GM23338 (cell line): ENCODE data around the gene NEK2. TPM values are rescaled to one million over a fixed set of nuclear protein-coding genes. Genes with fewer than 3 reads are reported as not detected.
"Not testable (repeated sequence)": the region's sequence is repeated elsewhere in the genome, so short reads cannot be mapped to it uniquely, and the experiment has no call there.

Source experiments
- ATAC-seq: fragments of 200-7000 bp; cut with Tn5 transposase; 3 replicates; pipeline ENCODE4 v1.9.1; 2020
- DNase-seq: peaks from one replicate; pipeline ENCODE4 v3.0.0-alpha.2; 2015; ENCODE audit warnings: low spot score
- H2AFZ ChIP-seq: fragments of 200-600 bp; sonication (generic); 2 replicates; pipeline ENCODE4 v1.8.0; 2016; ENCODE audit warnings: antibody characterized with exemption, mild to moderate bottlenecking, moderate library complexity
- H3F3A ChIP-seq: fragments of 200-600 bp; sonication (generic); replicated peaks from 2 replicates; pipeline ENCODE4 v1.8.0; 2017; ENCODE audit warnings: antibody characterized with exemption, mixed run types, low read depth
- H3K27ac ChIP-seq: fragments of 200-600 bp; sonication (generic); 2 replicates; pipeline ENCODE4 v1.6.1; 2016; ENCODE audit warnings: low read depth
- H3K27me3 ChIP-seq: fragments of 200-600 bp; sonication (generic); 2 replicates; pipeline ENCODE4 v1.8.0; 2016; ENCODE audit warnings: mild to moderate bottlenecking, mixed run types, moderate library complexity; ENCODE audit not compliant: insufficient read depth
- H3K36me3 ChIP-seq: fragments of 200-600 bp; sonication (generic); 2 replicates; pipeline ENCODE4 v1.8.0; 2016; ENCODE audit warnings: mild to moderate bottlenecking; ENCODE audit not compliant: insufficient read depth
- H3K4me1 ChIP-seq: fragments of 200-600 bp; sonication (generic); 2 replicates; pipeline ENCODE4 v1.8.0; 2016; ENCODE audit warnings: mild to moderate bottlenecking, moderate library complexity; ENCODE audit not compliant: insufficient read depth
- H3K4me2 ChIP-seq: fragments of 200-600 bp; sonication (generic); 2 replicates; pipeline ENCODE4 v1.7.1; 2017; ENCODE audit warnings: mixed run types
- H3K4me3 ChIP-seq: fragments of 200-600 bp; sonication (generic); 2 replicates; pipeline ENCODE4 v1.6.1; 2016; ENCODE audit warnings: mixed run types
- H3K79me2 ChIP-seq: fragments of 200-600 bp; sonication (generic); replicated peaks from 2 replicates; pipeline ENCODE4 v1.8.0; 2017; ENCODE audit warnings: mild to moderate bottlenecking; ENCODE audit not compliant: insufficient read depth
- H3K9me2 ChIP-seq: fragments of 200-600 bp; sonication (generic); 2 replicates; pipeline ENCODE4 v1.8.0; 2017; ENCODE audit not compliant: insufficient read depth
- H4K20me1 ChIP-seq: fragments of 200-600 bp; sonication (generic); replicated peaks from 2 replicates; pipeline ENCODE4 v1.8.0; 2017; ENCODE audit warnings: mild to moderate bottlenecking; ENCODE audit not compliant: insufficient read depth
- H3K27ac Mint-ChIP-seq: 2 replicates; pipeline ENCODE4 v1.8.0; 2020; ENCODE audit warnings: inconsistent platforms, mild to moderate bottlenecking, moderate library complexity, mixed read lengths
- H3K27me3 Mint-ChIP-seq: 3 replicates; pipeline ENCODE4 v1.8.0; 2022; ENCODE audit warnings: low read depth, mild to moderate bottlenecking, moderate library complexity, mixed read lengths, inconsistent platforms; ENCODE audit not compliant: insufficient read depth, poor library complexity
- H3K36me3 Mint-ChIP-seq: 3 replicates; pipeline ENCODE4 v1.8.0; 2021; ENCODE audit warnings: low read depth, mild to moderate bottlenecking, inconsistent platforms, moderate library complexity, mixed read lengths
- H3K4me1 Mint-ChIP-seq: 3 replicates; pipeline ENCODE4 v1.8.0; 2020; ENCODE audit warnings: mild to moderate bottlenecking, inconsistent platforms, mixed read lengths
- H3K4me3 Mint-ChIP-seq: 3 replicates; pipeline ENCODE4 v1.8.0; 2021; ENCODE audit warnings: moderate library complexity, mild to moderate bottlenecking, inconsistent platforms, mixed read lengths
- H3K9me3 Mint-ChIP-seq: 3 replicates; pipeline ENCODE4 v1.8.0; 2020; ENCODE audit warnings: moderate library complexity, mild to moderate bottlenecking, inconsistent platforms, mixed read lengths
- CREB1 ChIP-seq: fragments of 250-450 bp; sonication (Bioruptor Pico); IDR thresholded peaks from 2 replicates; pipeline ENCODE4 v1.5.0; 2020; ENCODE audit warnings: low read depth, mild to moderate bottlenecking, moderate library complexity
- JUNB ChIP-seq: IDR thresholded peaks from one replicate; pipeline ENCODE4 v1.6.1; 2016; ENCODE audit warnings: antibody characterized with exemption; ENCODE audit not compliant: unreplicated experiment
- ZNF114 ChIP-seq: fragments of 250-450 bp; sonication (Bioruptor Pico); IDR thresholded peaks from 2 replicates; pipeline ENCODE4 v1.5.0; 2020; ENCODE audit warnings: mild to moderate bottlenecking, moderate library complexity
- ZNF331 ChIP-seq: fragments of 250-450 bp; sonication (Bioruptor Pico); IDR thresholded peaks from 2 replicates; pipeline ENCODE4 v1.5.0; 2020; ENCODE audit warnings: low read depth, mild to moderate bottlenecking, moderate library complexity
- polyA plus RNA-seq: library from polyadenylated mRNA; unstranded; fragments of >200 nt; fragmentation: Nextera tagmentation; extraction: Ambion mirVana; gene quantifications from 2 replicates; pipeline ENCODE4 v1.2.1, GENCODE V29; 2016
- total RNA-seq: library from RNA; depleted of rRNA; stranded (reverse); fragments of >200 nt; shearing (Covaris generic); gene quantifications from 2 replicates; pipeline ENCODE4 v1.2.3, GENCODE V29; 2014
- TF ChIP-seq, protein P1 (sequence below), 2 experiments: fragments of 200-600 bp in 1 of 2; sonication (generic) in 1 of 2; conservative IDR thresholded peaks; 2 replicates each; pipeline versions ENCODE4 v1.5.1 to v1.6.1; 2016 to 2017; ENCODE audit warnings: antibody characterized with exemption in 2 of 2, low read depth in 2 of 2, mild to moderate bottlenecking in 2 of 2, moderate library complexity in 1 of 2
- TF ChIP-seq, protein P2 (sequence below): fragments of 250-450 bp; sonication (Bioruptor Pico); IDR thresholded peaks from 2 replicates; pipeline ENCODE4 v1.5.0; 2020; ENCODE audit warnings: mild to moderate bottlenecking, moderate library complexity

Gene NEK2
- total and polyA plus RNA-seq, 2 experiments from 2014 or later: 17.0 to 24.9 TPM

DNA sequence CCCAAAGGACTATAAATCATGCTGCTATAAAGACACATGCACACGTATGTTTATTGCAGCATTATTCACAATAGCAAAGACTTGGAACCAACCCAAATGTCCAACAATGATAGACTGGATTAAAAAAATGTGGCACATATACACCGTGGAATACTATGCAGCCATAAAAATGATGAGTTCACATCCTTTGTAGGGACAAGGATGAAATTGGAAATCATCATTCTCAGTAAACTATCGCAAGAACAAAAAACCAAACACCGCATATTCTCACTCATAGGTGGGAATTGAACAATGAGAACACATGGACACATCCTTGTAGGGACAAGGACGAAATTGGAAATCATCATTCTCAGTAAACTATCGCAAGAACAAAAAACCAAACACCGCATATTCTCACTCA, 49.6 kb downstream of the NEK2 start:
- not testable (repeated sequence) for H3K27me3 ChIP-seq, H3K36me3 Mint-ChIP-seq, H3K9me3 Mint-ChIP-seq, H3K36me3 ChIP-seq, ATAC-seq, H3K9me2 ChIP-seq, DNase-seq, H3K4me1 Mint-ChIP-seq, H3F3A ChIP-seq, H3K27ac ChIP-seq, H2AFZ ChIP-seq, H3K27me3 Mint-ChIP-seq, H3K4me3 Mint-ChIP-seq, H3K27ac Mint-ChIP-seq, H4K20me1 ChIP-seq, H3K4me1 ChIP-seq, H3K4me3 ChIP-seq, H3K79me2 ChIP-seq, H3K4me2 ChIP-seq

DNA sequence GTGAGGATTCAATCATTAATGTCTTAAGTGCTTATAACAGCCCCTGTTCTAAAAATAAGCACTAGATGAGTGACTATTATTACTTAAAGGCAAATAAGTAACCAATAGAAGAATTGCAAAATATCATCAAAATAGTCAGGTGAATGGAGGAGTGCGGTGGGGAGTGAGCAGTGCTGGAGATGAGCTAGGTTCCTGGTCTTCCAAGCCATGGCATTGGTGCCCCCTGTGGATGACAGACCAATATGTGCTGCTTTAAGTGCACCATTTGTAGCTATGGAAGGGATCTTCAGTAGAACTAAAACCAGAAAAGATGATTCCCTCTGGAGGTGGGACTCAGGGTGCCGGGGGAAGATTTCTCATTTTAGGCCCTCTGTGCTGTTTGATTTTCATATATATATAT, 50.4 kb downstream of the NEK2 start:
- H3K79me2 ChIP-seq: no peaks in the 10 kb centered on the region
- no peaks in the 10 kb centered on the region; the same call in 1 of the 2 replicates for H3K4me1 ChIP-seq
- H4K20me1 ChIP-seq: no peaks in the 10 kb centered on the region
- peaks cover 3% of the 10 kb centered on the region for H3K27me3 Mint-ChIP-seq
- no peak overlapping the region for H3K27ac ChIP-seq
- TF ChIP-seq CREB1 (CRISPR knock-in tag): no peak
- TF ChIP-seq, protein P1, sequence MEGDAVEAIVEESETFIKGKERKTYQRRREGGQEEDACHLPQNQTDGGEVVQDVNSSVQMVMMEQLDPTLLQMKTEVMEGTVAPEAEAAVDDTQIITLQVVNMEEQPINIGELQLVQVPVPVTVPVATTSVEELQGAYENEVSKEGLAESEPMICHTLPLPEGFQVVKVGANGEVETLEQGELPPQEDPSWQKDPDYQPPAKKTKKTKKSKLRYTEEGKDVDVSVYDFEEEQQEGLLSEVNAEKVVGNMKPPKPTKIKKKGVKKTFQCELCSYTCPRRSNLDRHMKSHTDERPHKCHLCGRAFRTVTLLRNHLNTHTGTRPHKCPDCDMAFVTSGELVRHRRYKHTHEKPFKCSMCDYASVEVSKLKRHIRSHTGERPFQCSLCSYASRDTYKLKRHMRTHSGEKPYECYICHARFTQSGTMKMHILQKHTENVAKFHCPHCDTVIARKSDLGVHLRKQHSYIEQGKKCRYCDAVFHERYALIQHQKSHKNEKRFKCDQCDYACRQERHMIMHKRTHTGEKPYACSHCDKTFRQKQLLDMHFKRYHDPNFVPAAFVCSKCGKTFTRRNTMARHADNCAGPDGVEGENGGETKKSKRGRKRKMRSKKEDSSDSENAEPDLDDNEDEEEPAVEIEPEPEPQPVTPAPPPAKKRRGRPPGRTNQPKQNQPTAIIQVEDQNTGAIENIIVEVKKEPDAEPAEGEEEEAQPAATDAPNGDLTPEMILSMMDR (conservative IDR thresholded peaks at IDR 0.05; ENCODE audit: low read depth in 2 of 2): peak; percentile 9 to 57; a peak in 2 of 4 replicates
- H3K9me3 Mint-ChIP-seq: no peaks in the 10 kb centered on the region
- H3K4me3 ChIP-seq: no peak overlapping the region
- no peaks in the 10 kb centered on the region for H3F3A ChIP-seq
- ATAC-seq (no peak; the same call in 2 of the 3 replicates), DNase-seq (peak; percentile 24)
- no peaks in the 10 kb centered on the region for H3K36me3 ChIP-seq
- no peak overlapping the region for H3K4me2 ChIP-seq
- no peak overlapping the region for H3K4me3 Mint-ChIP-seq
- peak overlapping the region; percentile 76; the same call in 1 of the 2 replicates for H2AFZ ChIP-seq
- no peaks in the 10 kb centered on the region for H3K36me3 Mint-ChIP-seq
- no peaks in the 10 kb centered on the region; the same call in 1 of the 2 replicates for H3K9me2 ChIP-seq
- no peak overlapping the region for H3K27ac Mint-ChIP-seq
- H3K27me3 ChIP-seq: no peaks in the 10 kb centered on the region
- peaks cover 2% of the 10 kb centered on the region; the same call in 2 of the 3 replicates for H3K4me1 Mint-ChIP-seq

DNA sequence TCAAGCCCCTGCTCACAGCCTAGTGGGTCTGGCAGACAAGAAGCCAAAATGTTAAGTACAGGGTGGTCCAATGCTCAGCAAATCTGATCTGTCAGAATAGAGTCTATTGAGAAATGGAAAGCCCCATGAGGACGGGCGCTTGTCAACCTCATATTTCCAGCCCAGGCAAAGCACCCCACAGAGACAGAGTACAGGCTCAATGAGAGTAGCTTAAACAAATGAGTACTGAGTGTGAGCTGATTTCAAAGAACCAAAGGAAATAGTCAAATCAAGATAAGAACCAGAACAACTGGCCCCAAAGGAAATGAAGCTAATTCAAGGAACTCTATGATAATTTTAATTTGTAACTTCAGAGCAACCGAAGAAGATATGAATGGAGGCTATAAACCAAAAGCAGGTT, 51.9 kb downstream of the NEK2 start:
- Histone ChIP-seq H2AFZ (no peak overlapping the region), H3K9me2 (no peaks in the 10 kb centered on the region; the same call in 1 of the 2 replicates), H4K20me1 (no peaks in the 10 kb centered on the region), H3K79me2 (no peaks in the 10 kb centered on the region), H3K4me2 (no peak overlapping the region), H3K27me3 (no peaks in the 10 kb centered on the region), H3K4me1 (no peaks in the 10 kb centered on the region), H3K27ac (no peak overlapping the region), H3F3A (no peaks in the 10 kb centered on the region), H3K36me3 (no peaks in the 10 kb centered on the region), H3K4me3 (no peak overlapping the region)
- Mint-ChIP-seq H3K36me3 (no peaks in the 10 kb centered on the region), H3K27me3 (peaks cover 2% of the 10 kb centered on the region), H3K27ac (no peak overlapping the region), H3K4me3 (no peak overlapping the region), H3K4me1 (no peaks in the 10 kb centered on the region; the same call in 2 of the 3 replicates), H3K9me3 (no peaks in the 10 kb centered on the region)
- DNase-seq (no peak), ATAC-seq (no peak)
- TF ChIP-seq CREB1 (CRISPR knock-in tag) (no peak), ZNF114 (no peak), JUNB (no peak), ZNF331 (CRISPR knock-in tag) (no peak)
- TF ChIP-seq, protein P1 (conservative IDR thresholded peaks at IDR 0.05; ENCODE audit: low read depth in 2 of 2): no peak
- TF ChIP-seq, protein P2, sequence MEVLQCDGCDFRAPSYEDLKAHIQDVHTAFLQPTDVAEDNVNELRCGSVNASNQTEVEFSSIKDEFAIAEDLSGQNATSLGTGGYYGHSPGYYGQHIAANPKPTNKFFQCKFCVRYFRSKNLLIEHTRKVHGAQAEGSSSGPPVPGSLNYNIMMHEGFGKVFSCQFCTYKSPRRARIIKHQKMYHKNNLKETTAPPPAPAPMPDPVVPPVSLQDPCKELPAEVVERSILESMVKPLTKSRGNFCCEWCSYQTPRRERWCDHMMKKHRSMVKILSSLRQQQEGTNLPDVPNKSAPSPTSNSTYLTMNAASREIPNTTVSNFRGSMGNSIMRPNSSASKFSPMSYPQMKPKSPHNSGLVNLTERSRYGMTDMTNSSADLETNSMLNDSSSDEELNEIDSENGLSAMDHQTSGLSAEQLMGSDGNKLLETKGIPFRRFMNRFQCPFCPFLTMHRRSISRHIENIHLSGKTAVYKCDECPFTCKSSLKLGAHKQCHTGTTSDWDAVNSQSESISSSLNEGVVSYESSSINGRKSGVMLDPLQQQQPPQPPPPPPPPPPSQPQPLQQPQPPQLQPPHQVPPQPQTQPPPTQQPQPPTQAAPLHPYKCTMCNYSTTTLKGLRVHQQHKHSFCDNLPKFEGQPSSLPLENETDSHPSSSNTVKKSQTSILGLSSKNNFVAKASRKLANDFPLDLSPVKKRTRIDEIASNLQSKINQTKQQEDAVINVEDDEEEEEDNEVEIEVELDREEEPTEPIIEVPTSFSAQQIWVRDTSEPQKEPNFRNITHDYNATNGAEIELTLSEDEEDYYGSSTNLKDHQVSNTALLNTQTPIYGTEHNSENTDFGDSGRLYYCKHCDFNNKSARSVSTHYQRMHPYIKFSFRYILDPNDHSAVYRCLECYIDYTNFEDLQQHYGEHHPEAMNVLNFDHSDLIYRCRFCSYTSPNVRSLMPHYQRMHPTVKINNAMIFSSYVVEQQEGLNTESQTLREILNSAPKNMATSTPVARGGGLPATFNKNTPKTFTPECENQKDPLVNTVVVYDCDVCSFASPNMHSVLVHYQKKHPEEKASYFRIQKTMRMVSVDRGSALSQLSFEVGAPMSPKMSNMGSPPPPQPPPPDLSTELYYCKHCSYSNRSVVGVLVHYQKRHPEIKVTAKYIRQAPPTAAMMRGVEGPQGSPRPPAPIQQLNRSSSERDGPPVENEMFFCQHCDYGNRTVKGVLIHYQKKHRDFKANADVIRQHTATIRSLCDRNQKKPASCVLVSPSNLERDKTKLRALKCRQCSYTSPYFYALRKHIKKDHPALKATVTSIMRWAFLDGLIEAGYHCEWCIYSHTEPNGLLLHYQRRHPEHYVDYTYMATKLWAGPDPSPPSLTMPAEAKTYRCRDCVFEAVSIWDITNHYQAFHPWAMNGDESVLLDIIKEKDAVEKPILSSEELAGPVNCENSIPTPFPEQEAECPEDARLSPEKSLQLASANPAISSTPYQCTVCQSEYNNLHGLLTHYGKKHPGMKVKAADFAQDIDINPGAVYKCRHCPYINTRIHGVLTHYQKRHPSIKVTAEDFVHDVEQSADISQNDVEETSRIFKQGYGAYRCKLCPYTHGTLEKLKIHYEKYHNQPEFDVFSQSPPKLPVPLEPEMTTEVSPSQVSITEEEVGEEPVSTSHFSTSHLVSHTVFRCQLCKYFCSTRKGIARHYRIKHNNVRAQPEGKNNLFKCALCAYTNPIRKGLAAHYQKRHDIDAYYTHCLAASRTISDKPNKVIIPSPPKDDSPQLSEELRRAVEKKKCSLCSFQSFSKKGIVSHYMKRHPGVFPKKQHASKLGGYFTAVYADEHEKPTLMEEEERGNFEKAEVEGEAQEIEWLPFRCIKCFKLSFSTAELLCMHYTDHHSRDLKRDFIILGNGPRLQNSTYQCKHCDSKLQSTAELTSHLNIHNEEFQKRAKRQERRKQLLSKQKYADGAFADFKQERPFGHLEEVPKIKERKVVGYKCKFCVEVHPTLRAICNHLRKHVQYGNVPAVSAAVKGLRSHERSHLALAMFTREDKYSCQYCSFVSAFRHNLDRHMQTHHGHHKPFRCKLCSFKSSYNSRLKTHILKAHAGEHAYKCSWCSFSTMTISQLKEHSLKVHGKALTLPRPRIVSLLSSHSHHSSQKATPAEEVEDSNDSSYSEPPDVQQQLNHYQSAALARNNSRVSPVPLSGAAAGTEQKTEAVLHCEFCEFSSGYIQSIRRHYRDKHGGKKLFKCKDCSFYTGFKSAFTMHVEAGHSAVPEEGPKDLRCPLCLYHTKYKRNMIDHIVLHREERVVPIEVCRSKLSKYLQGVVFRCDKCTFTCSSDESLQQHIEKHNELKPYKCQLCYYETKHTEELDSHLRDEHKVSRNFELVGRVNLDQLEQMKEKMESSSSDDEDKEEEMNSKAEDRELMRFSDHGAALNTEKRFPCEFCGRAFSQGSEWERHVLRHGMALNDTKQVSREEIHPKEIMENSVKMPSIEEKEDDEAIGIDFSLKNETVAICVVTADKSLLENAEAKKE (CRISPR knock-in tag): no peak
